Astrocyte (in vitro differentiated cells and primary cell): ENCODE data around the gene RAB35. TPM values are rescaled to one million over a fixed set of nuclear protein-coding genes. Genes with fewer than 3 reads are reported as not detected.

ENCODE experiments used
- DNase-seq: peaks from one replicate; pipeline ENCODE4 v3.0.0-alpha.2; 2010; ENCODE audit warnings: low read depth
- FAIRE-seq: peaks from 2 replicates; lab custom pipeline; 2011; peaks lifted over from hg19 to GRCh38; lab: Jason Lieb, UNC
- H2AFZ ChIP-seq: 2 replicates; pipeline ENCODE4 v1.6.0; 2012; ENCODE audit warnings: low read depth, low read length, inconsistent platforms
- H3K27ac ChIP-seq: 2 replicates; pipeline ENCODE4 v1.5.1; 2011; ENCODE audit warnings: low read depth, low read length, inconsistent platforms
- H3K27me3 ChIP-seq: 2 replicates; pipeline ENCODE4 v1.6.0; 2011; ENCODE audit warnings: low read length, inconsistent platforms; ENCODE audit not compliant: insufficient read depth
- H3K36me3 ChIP-seq: 2 replicates; pipeline ENCODE4 v1.5.1; 2011; ENCODE audit warnings: low read length, inconsistent platforms; ENCODE audit not compliant: insufficient read depth
- H3K4me1 ChIP-seq: 2 replicates; pipeline ENCODE4 v1.5.1; 2011; ENCODE audit warnings: low read length, inconsistent platforms; ENCODE audit not compliant: insufficient read depth
- H3K4me2 ChIP-seq: 2 replicates; pipeline ENCODE4 v1.6.0; 2012; ENCODE audit warnings: low read length, inconsistent platforms
- H3K4me3 ChIP-seq: 2 replicates; pipeline ENCODE4 v1.5.1; 2011; ENCODE audit warnings: low read depth, mild to moderate bottlenecking, low read length, inconsistent platforms; ENCODE audit not compliant: insufficient read depth
- H3K79me2 ChIP-seq: 2 replicates; pipeline ENCODE4 v1.6.0; 2012; ENCODE audit warnings: mild to moderate bottlenecking, low read length, inconsistent platforms; ENCODE audit not compliant: insufficient read depth
- H3K9ac ChIP-seq: 2 replicates; pipeline ENCODE4 v1.6.0; 2012; ENCODE audit warnings: mild to moderate bottlenecking, low read length, inconsistent platforms
- H3K9me3 ChIP-seq: 2 replicates; pipeline ENCODE4 v1.5.1; 2012; ENCODE audit warnings: low read depth, mild to moderate bottlenecking, low read length, inconsistent platforms; ENCODE audit not compliant: insufficient read depth
- H4K20me1 ChIP-seq: 2 replicates; pipeline ENCODE4 v1.6.0; 2012; ENCODE audit warnings: low read length, inconsistent platforms; ENCODE audit not compliant: insufficient read depth
- H3K27ac Mint-ChIP-seq: one replicate; pipeline ENCODE4 v1.8.0; 2021; ENCODE audit warnings: mild to moderate bottlenecking, mixed read lengths; ENCODE audit not compliant: unreplicated experiment
- H3K27me3 Mint-ChIP-seq: one replicate; pipeline ENCODE4 v1.8.0; 2021; ENCODE audit warnings: low read depth, mixed read lengths; ENCODE audit not compliant: unreplicated experiment
- H3K36me3 Mint-ChIP-seq: one replicate; pipeline ENCODE4 v1.8.0; 2021; ENCODE audit warnings: low read depth, mixed read lengths; ENCODE audit not compliant: unreplicated experiment
- H3K4me1 Mint-ChIP-seq: one replicate; pipeline ENCODE4 v1.8.0; 2021; ENCODE audit warnings: low read depth, mixed read lengths; ENCODE audit not compliant: unreplicated experiment
- H3K4me3 Mint-ChIP-seq: one replicate; pipeline ENCODE4 v1.8.0; 2021; ENCODE audit warnings: mild to moderate bottlenecking, moderate library complexity, mixed read lengths; ENCODE audit not compliant: unreplicated experiment
- H3K9me3 Mint-ChIP-seq: one replicate; pipeline ENCODE4 v1.8.0; 2021; ENCODE audit warnings: mild to moderate bottlenecking, mixed read lengths; ENCODE audit not compliant: unreplicated experiment
- EZH2 ChIP-seq: IDR thresholded peaks from 2 replicates; pipeline ENCODE4 v1.6.1; 2012; ENCODE audit warnings: mild to moderate bottlenecking, low read length, inconsistent platforms; ENCODE audit not compliant: insufficient read depth
- total RNA-seq: library from RNA; stranded (reverse); gene quantifications from 2 replicates; pipeline ENCODE4 v1.2.1, GENCODE V29; 2021
- TF ChIP-seq, protein P1 (sequence below): IDR thresholded peaks from 2 replicates; pipeline ENCODE4 v1.5.1; 2011; ENCODE audit warnings: low read depth, mild to moderate bottlenecking, inconsistent platforms, low read length, moderate library complexity; ENCODE audit not compliant: insufficient read depth

Gene RAB35
- total RNA-seq, 1 donor from 2014 or later = 63.3 TPM

GRCh38 chr12:120103044-120103338 lies 13.6 kb downstream of the RAB35 start:
- Mint-ChIP-seq H3K27me3 (no peaks in the 10 kb centered on the region), H3K4me1 (peaks cover 5% of the 10 kb centered on the region), H3K36me3 (peaks cover 11% of the 10 kb centered on the region), H3K27ac (no peak overlapping the region), H3K4me3 (no peak overlapping the region), H3K9me3 (no peaks in the 10 kb centered on the region)
- no peak overlapping the region for H2AFZ ChIP-seq
- no peaks in the 10 kb centered on the region for H3K27me3 ChIP-seq
- peaks cover 4% of the 10 kb centered on the region for H3K4me1 ChIP-seq
- DNase-seq = no peak
- peaks cover 9% of the 10 kb centered on the region for H3K36me3 ChIP-seq
- peaks cover 95% of the 10 kb centered on the region for H4K20me1 ChIP-seq
- H3K27ac ChIP-seq = no peak overlapping the region
- no peak for FAIRE-seq
- no peak overlapping the region for H3K4me3 ChIP-seq
- H3K4me2 ChIP-seq = no peak overlapping the region
- H3K9ac ChIP-seq = no peak overlapping the region
- H3K9me3 ChIP-seq = no peaks in the 10 kb centered on the region
- TF ChIP-seq EZH2 = no peak
- TF ChIP-seq, protein P1, sequence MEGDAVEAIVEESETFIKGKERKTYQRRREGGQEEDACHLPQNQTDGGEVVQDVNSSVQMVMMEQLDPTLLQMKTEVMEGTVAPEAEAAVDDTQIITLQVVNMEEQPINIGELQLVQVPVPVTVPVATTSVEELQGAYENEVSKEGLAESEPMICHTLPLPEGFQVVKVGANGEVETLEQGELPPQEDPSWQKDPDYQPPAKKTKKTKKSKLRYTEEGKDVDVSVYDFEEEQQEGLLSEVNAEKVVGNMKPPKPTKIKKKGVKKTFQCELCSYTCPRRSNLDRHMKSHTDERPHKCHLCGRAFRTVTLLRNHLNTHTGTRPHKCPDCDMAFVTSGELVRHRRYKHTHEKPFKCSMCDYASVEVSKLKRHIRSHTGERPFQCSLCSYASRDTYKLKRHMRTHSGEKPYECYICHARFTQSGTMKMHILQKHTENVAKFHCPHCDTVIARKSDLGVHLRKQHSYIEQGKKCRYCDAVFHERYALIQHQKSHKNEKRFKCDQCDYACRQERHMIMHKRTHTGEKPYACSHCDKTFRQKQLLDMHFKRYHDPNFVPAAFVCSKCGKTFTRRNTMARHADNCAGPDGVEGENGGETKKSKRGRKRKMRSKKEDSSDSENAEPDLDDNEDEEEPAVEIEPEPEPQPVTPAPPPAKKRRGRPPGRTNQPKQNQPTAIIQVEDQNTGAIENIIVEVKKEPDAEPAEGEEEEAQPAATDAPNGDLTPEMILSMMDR = no peak
- H3K79me2 ChIP-seq = peaks cover 94% of the 10 kb centered on the region

GRCh38 chr12:120102189-120103043 lies 14.1 kb downstream of the RAB35 start:
- TF ChIP-seq, protein P1 = no peak
- Histone ChIP-seq H3K9me3 (no peaks in the 10 kb centered on the region), H3K4me1 (peaks cover 4% of the 10 kb centered on the region), H3K36me3 (peaks cover 11% of the 10 kb centered on the region), H4K20me1 (peaks cover 92% of the 10 kb centered on the region), H3K27me3 (no peaks in the 10 kb centered on the region), H3K4me3 (no peak overlapping the region), H3K79me2 (peaks cover 88% of the 10 kb centered on the region), H3K9ac (no peak overlapping the region), H3K4me2 (no peak overlapping the region), H3K27ac (no peak overlapping the region), H2AFZ (no peak overlapping the region)
- FAIRE-seq (no peak), DNase-seq (no peak)
- Mint-ChIP-seq H3K4me3 (no peak overlapping the region), H3K9me3 (no peaks in the 10 kb centered on the region), H3K36me3 (peaks cover 11% of the 10 kb centered on the region), H3K4me1 (peaks cover 5% of the 10 kb centered on the region), H3K27me3 (no peaks in the 10 kb centered on the region), H3K27ac (no peak overlapping the region)

- no peak for TF ChIP-seq EZH2
- TF ChIP-seq, protein P1 = no peak
- Histone ChIP-seq H3K9me3 (no peaks in the 10 kb centered on the region), H3K79me2 (peaks cover 80% of the 10 kb centered on the region), H3K9ac (no peak overlapping the region), H4K20me1 (peaks cover 86% of the 10 kb centered on the region), H3K4me2 (no peak overlapping the region), H3K27ac (no peak overlapping the region), H3K4me3 (no peak overlapping the region), H3K27me3 (no peaks in the 10 kb centered on the region), H3K4me1 (peaks cover 4% of the 10 kb centered on the region), H3K36me3 (peaks cover 14% of the 10 kb centered on the region), H2AFZ (no peak overlapping the region)
- no peaks in the 10 kb centered on the region for H3K9me3 Mint-ChIP-seq
- peaks cover 5% of the 10 kb centered on the region for H3K4me1 Mint-ChIP-seq
- FAIRE-seq = no peak
- peaks cover 11% of the 10 kb centered on the region for H3K36me3 Mint-ChIP-seq
- no peaks in the 10 kb centered on the region for H3K27me3 Mint-ChIP-seq
- DNase-seq = no peak
- no peak overlapping the region for H3K27ac Mint-ChIP-seq
- no peak overlapping the region for H3K4me3 Mint-ChIP-seq
Observed at GRCh38 chr12:120101617-120102016, 14.9 kb downstream of the RAB35 start.
